CD4-positive, alpha-beta T cell treated with Interferon alpha-2 for 1 hour (primary cell): ENCODE data around the gene EIF4EBP2.

Source experiments
- DNase-seq, 2 donors: peaks; one replicate each; pipeline ENCODE4 v3.0.0-alpha.2; 2020 to 2022

EIF4EBP2 gene

GRCh38 chr10:70433581-70434280 lies 29.8 kb downstream of the EIF4EBP2 start:
- no peak for DNase-seq

- DNase-seq = no peak
Observed at GRCh38 chr10:70435241-70436085, 31.5 kb downstream of the EIF4EBP2 start.

GRCh38 chr10:70437721-70438120 lies 33.8 kb downstream of the EIF4EBP2 start:
- DNase-seq = no peak

GRCh38 chr10:70440296-70441160 lies 36.6 kb downstream of the EIF4EBP2 start:
- no peak for DNase-seq

- DNase-seq = no peak
Observed at GRCh38 chr10:70441161-70441894, 37.4 kb downstream of the EIF4EBP2 start, which contains the start of gene NODAL. TSS of gene NODAL (minus strand) at chr10:70441681. CDS start at chr10:70441667, 14 bp downstream.

GRCh38 chr10:70441895-70442309 lies 38.0 kb downstream of the EIF4EBP2 start:
- no peak for DNase-seq

- DNase-seq = no peak
Observed at GRCh38 chr10:70442332-70442988, 38.5 kb downstream of the EIF4EBP2 start.

- no peak for DNase-seq
Observed at GRCh38 chr10:70444744-70445143, 40.8 kb downstream of the EIF4EBP2 start.

GRCh38 chr10:70445718-70446657 lies 42.0 kb downstream of the EIF4EBP2 start:
- DNase-seq = no peak

- no peak for DNase-seq
Observed at GRCh38 chr10:70448236-70448635, 44.3 kb downstream of the EIF4EBP2 start.

GRCh38 chr10:70455213-70455630 lies 51.3 kb downstream of the EIF4EBP2 start:
- no peak for DNase-seq

GRCh38 chr10:70456164-70456563 lies 52.2 kb downstream of the EIF4EBP2 start:
- DNase-seq = no peak

- DNase-seq = no peak
Observed at GRCh38 chr10:70457759-70458305, 53.9 kb downstream of the EIF4EBP2 start.

GRCh38 chr10:70458329-70459060 lies 54.5 kb downstream of the EIF4EBP2 start:
- no peak for DNase-seq

- no peak for DNase-seq
Observed at GRCh38 chr10:70459061-70459773, 55.3 kb downstream of the EIF4EBP2 start.

- no peak for DNase-seq
Observed at GRCh38 chr10:70459774-70460490, 56.0 kb downstream of the EIF4EBP2 start.

GRCh38 chr10:70461397-70462348 lies 57.7 kb downstream of the EIF4EBP2 start:
- peak; percentile 42 to 51 for DNase-seq
